Fibroblast of skin of right biceps (primary cell): ENCODE measurements around the gene MAML2.

Source experiments
- DNase-seq: peaks from one replicate; pipeline ENCODE4 v3.0.0-alpha.2; 2013

MAML2 gene

DNA sequence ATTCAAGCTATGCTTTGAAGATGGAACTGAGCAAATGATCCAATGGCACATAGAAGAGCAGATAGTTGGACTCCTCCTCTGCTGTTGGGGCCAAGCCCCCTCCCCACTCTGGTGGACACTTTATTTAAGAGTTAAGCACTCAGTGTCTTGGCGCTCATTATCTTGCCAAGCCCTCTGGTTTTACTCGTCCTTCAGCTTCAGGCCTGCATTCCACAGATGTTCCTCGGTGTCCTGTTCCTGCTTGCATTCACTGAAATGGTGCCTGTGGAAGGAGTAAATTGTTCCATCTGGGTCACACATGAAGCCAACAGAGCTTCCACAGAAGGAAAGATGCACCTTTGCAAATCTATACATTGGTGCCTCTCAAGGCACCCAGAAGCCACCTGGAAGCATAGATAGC is 26.1 kb downstream of the MAML2 start:
- no peak for DNase-seq

DNA sequence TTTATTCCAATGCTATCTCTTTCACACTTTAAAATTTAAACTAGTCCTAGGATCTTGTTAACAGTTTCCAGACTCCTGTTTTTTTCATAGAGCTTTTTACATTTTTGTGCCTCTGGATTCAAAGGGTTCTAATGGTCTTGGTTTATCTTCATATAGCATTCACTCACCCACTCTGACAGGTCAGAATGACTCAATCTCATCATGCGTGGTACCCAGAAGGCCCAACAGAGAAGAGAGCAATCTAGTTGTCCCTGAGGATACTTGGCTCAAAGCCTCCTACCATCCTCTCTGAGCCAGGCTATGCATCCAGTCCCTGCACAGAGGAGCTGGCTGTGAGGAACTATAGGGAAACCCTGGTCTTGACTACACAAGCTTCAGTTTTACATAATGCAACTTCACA is 27.5 kb downstream of the MAML2 start:
- no peak for DNase-seq

DNA sequence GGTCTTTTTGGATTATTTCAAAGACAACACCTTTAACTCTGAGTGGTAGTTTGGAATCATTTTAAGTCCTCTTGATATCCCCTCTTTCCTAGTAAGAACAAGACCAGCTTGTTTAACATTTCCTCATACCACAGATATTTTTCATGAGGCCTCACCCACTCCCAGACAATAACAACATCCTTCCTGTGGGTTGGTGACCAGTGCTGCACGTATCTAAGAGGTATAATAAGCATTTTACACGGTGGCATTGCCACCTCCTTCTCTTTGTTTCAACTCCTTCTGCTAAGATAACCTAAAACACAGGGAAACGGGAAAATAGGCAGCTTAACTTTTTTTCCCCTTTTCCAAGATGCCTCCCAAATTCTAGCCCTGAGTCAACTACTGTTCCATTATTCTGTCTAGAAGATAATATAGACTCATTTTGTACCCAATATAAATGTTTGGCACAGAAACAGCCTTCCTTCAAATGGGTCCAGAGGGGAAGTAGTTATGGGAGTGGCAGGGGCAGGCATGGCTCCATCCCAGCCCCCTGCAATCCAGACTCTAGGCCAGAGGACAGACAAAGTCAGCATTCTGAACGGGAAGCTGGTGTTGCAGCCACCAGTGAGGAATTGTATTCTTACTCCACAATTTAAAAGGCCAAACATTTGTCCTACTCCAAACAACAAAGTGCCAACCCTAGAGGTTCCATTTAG is 28.5 kb downstream of the MAML2 start:
- DNase-seq: peak; percentile 77

DNA sequence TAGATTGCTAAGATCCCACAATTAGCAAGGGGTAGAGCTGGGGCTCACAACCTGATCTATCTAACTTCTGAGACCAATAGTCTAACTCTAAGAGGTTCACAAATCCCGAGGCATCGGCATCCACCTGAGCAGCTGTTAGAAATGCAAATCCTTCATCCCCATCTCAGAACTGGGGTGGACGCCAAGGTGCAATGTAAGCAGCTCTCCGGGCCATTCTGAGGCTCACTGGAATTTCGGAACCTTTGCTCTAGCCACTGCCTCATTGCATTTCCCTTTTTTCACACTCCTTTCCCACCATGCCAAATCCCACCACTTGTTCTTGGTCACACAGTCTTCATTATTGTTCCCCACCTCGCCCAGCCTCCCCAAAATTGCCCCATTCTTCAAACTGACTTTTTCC is 29.8 kb downstream of the MAML2 start:
- DNase-seq: no peak

DNA sequence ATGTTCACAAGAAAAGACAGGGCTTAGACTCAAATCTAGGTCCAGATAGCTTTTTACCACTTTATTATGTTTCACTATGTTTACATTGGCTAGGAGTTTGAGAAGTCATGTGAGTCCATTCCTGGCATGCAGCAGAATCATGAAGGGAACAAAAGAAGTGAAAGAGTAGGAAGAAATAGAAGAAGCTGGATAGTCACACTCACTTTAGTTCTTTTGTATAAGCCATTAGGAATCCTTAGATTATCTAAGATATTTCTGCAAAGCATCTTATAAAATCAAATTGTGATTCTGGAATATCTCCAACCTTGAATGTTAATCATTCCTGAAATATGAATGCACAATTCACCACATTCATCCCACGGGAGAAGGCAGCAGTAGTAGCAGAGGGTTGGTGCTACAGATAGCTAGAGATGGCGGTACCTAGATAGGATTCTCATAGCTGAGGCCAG is 31.9 kb downstream of the MAML2 start:
- peak; percentile 93 for DNase-seq

DNA sequence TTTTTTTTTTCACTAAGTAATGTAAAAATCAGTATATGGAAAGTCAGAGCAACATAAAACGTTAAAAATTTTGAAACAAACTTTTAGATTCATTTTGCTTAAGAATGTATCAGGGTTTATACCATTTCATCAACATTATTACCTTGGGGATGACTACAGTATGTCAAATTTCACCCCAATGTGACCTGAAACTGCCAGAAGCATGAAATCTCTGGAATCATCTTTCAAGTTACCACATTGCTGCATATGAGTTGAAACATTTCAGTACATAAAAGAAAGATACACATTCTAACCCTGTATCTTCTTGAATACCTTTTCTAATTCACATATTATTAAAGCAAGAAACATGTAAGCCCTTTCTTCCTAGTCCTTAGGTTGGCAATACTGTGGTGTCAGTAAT is 32.8 kb downstream of the MAML2 start:
- DNase-seq: no peak

DNA sequence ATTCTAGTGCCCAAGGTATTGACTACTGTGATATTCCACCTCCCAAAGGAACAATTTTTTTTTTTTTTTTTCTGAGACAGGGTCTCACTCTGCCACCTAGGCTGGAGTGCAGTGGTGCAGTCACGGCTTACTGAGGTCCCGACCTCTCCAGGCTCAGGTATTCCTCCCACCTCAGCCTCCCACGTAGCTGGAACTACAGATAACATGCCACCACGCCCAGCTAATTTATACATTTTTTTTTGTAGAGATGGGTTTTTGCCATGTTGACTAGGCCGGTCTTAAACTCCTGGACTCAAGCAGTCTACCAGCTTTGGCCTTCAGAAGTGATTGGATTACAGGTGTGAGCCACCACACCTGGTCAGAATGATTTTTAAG is 33.4 kb downstream of the MAML2 start:
- no peak for DNase-seq

DNA sequence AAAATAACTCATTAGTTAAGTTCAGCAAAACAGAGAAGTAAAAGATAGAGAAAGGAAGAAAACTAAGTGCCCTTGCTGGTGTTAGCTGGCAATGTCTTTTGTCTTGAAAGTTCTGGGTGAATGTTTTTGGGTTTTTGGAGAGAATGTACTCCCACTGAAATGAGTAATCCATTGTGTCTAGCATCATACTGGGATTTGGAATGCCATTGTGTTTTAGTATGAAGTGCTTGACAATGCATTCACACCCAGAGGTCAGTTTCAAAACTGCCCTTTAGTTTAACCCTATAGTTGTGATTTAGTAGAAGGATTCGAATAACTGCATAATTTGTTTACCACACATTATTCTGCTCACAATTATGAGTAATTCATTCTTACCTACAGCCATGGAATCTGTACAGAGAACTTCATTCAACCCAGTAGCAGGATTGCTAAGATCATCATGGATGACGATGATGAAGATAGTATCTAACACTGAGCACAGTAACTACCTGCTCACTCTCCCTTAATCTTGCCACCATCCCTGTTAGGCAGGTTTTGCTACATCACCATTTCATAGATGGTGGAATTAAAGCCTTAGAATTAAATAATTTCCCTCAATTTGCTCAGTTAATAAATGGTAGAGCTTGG is 33.9 kb downstream of the MAML2 start:
- peak; percentile 55 for DNase-seq

DNA sequence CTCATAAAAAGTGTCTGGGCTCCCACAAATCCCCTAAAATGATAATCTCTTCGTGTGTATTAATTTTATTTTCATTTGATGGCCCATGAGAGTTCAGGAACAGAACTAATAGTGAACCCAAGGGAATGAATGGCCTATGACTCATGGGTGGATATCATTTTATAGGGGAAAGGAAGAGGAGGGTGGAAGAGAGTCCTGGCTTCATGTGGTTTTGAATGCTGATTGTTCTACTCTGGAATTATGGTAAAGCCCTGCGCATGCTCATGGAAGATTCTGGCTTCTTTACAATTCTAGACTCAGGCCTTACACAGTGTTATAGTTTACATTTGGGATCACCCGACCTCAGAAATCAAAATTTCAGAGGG is 35.2 kb downstream of the MAML2 start:
- peak; percentile 97 for DNase-seq

DNA sequence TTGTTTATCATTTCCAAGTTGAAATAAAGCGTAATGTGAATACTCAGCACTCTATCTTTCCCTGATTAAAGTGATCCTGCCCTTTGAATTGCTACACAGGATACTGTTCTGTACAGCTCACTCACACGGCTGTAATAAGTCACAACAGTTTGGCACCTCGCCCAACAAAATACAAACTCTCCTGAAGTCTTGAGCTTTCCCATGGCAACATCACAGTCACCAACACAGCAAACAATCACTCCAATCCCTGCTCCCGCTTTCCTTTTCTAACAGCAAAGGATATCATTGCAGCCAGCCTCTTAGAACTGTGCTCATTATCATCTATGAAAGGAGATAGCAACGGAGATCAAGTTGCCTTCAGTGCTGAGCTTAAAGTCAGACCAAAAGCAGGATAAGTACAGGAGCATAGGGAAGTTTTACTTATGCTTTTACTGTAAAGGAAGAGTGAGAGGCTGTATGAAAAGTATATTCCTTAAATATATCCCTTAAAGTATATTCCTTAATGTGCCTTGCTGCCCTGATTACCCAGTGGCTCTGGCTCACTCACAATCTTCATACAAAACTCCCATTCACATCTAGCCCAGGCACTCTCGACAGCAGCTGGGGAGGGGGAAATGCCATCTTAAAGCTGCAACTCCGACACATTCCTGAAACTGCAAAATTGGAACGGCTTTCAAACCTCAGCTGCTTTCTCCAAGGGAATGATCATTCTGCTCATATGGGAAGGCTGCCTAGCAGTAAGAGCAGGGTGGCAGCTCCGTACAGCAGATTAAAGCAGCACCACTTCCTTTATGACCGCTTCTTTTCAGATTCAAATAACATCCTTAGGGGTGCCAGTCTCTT is 35.8 kb downstream of the MAML2 start:
- peak; percentile 100 for DNase-seq

DNA sequence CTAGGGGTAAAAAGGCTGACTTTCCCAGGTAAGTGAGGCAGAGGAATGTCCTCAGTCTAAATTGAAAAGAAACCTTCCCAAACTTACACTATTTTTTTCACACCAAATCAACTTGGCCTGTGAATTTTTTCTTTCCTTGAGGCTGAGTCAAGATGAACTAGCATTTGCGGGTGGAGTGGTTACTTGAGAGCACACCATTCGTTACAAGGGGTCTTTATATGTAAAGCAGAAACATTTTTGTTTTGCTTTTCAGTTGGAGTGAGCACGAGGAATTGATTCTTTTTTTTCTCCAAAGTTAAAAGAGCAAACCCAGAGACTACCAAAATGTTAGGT is 36.4 kb downstream of the MAML2 start:
- no peak for DNase-seq

DNA sequence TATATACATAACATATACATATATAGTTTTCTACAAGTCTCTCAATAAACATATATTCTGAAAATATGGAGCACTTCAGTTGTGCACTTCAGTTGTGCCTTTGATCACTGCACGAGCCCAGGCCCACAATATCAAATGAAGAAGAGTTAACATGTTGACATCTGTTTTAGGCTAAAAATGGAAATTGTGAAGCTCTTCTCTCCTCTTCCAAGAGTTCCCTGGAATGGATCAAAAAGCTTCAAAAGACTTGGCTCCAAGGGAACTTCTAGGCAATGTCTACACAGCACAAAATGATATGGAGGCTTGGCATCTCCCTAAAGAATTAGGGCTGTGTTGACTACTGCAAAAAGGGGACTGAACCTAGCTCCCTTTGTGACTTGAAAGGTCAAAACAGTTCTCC is 36.9 kb downstream of the MAML2 start:
- DNase-seq: no peak

DNA sequence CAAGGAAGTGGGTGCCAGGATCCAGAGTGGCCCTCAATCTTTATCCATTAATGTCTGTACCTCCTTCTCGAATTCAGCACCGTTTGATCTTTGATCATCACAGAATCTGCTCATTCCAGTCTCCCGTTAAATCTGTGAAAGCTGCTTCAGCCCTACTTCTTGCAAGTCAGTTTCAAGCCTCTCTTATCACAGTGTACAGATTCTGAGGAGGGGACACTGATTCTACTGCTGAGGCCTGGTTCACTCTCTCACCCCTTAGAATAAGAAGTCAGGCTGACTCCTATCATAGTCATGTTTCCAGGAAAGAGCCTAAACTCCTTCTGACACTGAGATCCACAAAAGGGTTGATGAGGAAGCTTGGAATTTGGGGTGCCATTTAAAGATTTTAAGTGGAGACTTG is 39.0 kb downstream of the MAML2 start:
- DNase-seq: no peak

DNA sequence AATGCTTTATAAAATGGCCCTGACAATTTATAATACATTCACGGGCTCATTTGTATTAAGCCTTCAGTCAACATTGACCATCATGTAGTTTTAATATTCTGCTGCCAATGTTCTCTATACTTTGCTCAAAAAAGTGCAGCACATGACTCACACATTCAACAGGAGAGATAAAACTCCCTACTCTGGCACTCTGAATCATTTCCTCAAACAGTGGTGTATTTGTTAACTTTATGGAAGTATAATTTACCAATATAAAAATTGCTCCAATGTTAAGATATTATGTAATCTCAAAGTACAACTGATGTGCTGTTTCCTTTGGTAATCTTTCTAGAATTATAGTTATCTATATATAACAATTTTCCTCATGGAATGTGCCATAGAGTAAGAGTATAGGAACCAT is 39.9 kb downstream of the MAML2 start:
- peak; percentile 82 for DNase-seq

DNA sequence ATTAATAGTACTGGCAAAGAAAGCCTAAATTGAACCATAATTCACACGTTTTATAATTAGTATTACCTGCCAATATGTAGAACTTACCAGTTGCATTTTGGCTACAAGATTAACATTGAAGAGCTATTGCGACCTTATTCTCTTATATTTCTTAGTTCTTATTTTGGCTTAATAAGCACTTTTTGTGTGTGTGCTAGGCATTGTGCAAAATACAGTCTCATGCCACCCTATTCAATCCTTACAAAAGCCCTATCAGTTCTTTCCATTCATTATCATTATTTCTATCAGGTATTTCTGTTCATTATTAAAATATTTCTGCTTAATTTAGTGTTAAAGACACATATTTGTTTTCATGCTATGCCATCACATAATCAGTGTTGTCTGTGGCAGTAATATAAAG is 41.2 kb downstream of the MAML2 start:
- no peak for DNase-seq

DNA sequence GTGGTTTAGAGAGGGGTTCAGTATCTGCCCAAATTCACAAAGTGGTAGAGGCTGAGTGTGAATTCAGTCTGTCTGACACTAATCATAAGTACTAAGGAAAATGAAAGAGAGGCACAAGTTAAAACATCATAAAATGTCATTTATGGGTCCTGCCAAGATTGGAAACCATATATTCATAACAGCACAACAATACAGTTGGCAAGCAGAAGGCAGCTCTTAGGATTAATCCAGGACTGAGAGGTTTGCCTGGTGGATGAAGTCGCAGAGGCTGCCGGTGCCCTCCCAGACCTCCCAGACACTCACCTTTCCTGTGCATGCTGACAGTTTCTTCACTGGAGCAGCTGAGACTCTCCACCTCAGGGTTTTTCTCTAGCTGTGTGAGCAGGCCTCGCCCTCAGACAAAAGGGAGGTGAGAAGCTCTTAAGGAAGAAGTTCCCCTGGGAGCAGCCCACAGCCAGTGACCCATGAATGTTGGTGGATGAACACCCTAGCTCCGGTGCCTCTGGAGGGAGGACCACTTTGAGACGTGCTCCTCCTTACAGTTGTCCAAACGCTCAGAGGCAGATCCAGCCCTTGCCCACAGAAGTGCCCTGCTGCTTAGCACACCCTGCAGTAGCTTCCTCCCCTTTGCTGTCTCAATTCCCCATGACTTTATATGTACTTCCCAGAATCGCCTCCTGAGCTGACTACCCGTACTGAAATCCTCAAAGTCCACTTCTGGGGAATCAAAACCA is 43.7 kb downstream of the MAML2 start:
- no peak for DNase-seq

DNA sequence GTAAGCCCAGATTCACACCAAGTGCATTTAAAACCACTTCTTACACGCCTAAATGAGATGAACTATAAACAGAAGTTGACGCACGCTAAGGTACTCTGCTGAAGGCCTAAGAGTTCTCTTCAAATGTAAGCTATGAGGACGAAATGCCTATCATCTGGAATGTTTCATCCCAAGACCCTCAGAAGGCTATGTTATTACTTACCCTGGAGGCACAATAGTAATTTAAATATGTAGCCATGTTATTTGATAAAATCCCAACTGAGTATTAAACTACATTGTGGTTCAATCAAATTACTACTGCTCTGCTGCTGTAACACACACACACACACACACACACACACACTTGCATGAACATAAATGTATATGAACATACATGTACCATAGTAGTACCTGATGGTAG is 47.6 kb downstream of the MAML2 start:
- DNase-seq: no peak

DNA sequence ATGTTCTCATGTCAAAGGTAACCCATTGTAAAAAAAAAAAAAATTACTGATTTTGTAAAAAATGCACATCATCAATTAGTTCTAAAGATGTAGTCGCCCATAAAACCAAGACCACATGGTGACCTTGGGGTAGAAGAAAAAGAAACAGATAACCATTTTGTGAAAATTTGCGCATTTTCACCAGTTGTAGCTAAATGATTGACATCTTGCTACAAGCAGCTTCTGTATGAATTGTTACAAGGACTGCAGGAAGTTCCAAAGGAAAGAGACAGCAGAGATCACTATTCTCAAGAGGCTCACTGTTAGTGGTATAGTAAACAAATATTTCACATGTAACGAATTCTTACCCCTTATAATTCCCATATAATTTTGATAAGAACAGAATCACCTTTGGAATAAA is 48.7 kb downstream of the MAML2 start:
- no peak for DNase-seq

DNA sequence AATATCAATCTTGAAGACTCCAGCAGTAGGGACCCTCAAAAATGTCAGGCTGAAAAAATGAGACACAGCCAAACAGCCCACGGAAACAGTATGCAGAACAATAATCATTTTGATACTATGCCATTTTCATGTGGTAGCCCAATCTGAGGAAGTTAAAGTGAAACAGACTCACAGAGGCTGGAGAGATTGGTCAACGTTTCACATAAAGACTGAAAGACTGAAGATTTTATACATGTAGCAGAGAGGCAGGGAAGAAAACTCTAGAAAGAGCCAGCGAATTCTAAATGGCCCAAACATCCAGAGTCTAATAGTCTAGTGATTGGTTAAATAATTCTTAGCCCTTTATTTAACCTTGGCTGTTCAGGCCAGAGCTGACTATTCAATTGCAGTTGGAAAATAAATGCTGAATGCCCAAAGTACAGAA is 49.4 kb downstream of the MAML2 start:
- peak; percentile 30 for DNase-seq

DNA sequence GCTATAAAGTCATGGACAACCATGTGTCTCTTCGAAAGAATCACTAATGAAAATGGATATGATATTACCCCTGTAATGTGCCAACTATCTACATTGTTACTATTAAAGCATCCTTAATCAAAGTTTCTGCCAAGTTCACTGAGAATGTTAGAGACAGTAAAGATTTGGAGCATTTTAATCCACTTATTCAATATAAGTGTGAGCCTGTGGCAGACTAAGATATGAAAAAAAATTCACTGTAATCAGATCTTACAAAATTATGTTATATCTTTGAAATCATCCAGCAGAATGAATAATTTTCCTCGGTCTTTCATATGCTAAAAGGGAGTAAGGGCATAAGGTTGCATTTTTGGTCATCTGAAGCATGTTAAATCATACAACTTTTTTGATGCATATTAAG is 49.9 kb downstream of the MAML2 start:
- DNase-seq: no peak

DNA sequence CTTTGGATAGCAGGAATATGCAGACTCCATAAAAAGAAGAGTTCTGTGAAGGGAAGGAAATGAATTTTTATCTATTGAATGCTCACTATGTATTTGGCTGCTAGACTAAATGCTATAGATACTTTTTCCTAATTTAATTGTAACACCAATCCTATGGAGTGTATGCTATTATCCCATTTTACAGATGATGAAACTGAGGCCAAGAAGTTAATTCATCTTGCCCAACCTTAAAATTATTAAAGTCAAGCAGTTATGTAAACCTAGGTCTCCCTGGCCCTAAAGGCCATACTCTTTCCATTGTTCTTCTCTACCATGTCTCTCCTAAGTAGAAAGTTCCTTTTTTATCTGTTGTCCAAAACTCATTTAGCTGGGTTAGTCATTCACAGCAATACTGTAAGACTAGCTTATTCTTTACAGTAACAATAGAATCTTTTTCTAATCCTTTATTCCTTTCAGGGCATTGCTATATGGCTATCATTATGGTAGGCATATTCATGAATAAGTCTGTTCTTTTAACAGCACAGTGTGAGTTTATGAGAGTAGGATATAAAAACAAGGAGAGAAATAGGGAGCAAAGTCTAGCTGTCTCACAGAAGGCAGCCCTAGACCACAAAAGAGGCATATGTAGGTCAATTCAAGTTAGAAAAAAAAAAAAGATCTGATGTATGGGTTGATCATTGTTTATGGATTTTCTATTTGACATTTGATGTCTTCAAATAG is 50.5 kb downstream of the MAML2 start:
- DNase-seq: no peak

DNA sequence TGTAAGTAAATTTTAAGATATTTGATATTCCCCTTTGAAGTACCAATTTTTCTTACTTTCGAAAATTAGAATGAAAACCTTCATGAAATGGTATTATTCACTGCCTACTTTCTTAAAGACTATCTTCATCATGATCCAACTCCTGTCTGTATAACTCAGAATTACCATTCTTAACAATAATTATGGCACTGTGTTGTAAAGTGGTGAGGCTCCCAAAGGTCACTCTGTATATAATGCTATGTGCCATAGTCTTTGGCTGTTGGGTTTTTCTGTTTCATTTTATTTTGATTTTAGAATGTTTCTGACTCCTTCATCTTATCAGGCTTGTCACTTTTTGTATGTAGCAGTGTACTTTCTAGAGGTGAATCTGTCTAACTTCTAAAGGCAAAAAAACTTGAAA is 52.4 kb downstream of the MAML2 start:
- DNase-seq: no peak

DNA sequence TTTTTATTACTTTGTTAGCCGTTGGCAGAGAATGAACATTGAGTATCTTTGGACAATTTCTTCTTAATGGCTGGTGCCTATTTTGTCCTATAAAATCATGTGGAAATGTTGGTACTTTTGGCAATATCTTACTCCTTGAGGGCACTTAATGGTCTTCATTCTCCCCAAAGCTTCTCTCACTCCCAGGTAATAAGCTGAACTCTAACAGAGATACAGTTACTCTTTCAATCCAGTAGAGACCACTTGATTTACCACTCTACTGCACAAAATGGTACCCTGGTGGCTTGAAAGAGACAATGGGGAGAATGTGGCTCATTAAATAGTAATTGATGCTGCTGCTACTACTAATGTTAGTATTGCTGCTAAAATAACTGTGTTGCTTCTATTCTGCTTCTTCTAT is 53.0 kb downstream of the MAML2 start:
- DNase-seq: no peak
